ENCODE results near the gene DOK7. TPM values are rescaled to one million over a fixed set of nuclear protein-coding genes. Genes with fewer than 3 reads are reported as not detected.

DOK7 gene
- total and polyA plus RNA-seq, 12 donors = 30.3 to 89.7 (median 39.0) TPM

GRCh38 chr4:3441501-3442459, 21.3 kb upstream of the DOK7 start, which contains the start of gene HGFAC:
Gene HGFAC, plus strand, starts transcription at chr4:3441968. Its CDS starts 34 bp downstream, at chr4:3442002.
- Histone ChIP-seq H3K9me3 (no peaks in the 10 kb centered on the region), H3K27me3 (no peaks in the 10 kb centered on the region), H3K27ac (no peak within 1 kb of the TSS), H3K4me3 (no peak within 1 kb of the TSS), H3K4me1 (peaks cover 0 to 5% (median 0%) of the 10 kb centered on the region in 9 donors), H3K36me3 (no peaks in the 10 kb centered on the region)
- peak in 1 of 2 donors; percentile 10 for DNase-seq
- no peak for TF ChIP-seq CTCF (IDR thresholded peaks at IDR 0.05)
- no peak for ATAC-seq
- intact Hi-C loops (cut with DNase I) = loop anchor here in 8 of 10 donors (2.0 to 10.0 kb wide), 6 partner anchors 94 to 337 kb away; no protein-coding TSS in a partner anchor
- WGBS, 2 donors = 87 to 88% methylated on average over 27 of the region's 27 CpGs

GRCh38 chr4:3442460-3442958, 20.6 kb upstream of the DOK7 start:
- WGBS, 2 donors = 80 to 83% methylated on average over 14 of the region's 14 CpGs
- no peak for TF ChIP-seq CTCF (IDR thresholded peaks at IDR 0.05)
- no peaks in the 10 kb centered on the region for H3K36me3 ChIP-seq
- no peak overlapping the region for H3K4me3 ChIP-seq
- ATAC-seq (no peak), DNase-seq (no peak)
- no peaks in the 10 kb centered on the region for H3K27me3 ChIP-seq
- intact Hi-C loops (cut with DNase I) = loop anchor here in 8 of 10 donors (2.0 to 10.0 kb wide), 6 partner anchors 95 to 338 kb away; no protein-coding TSS in a partner anchor
- peaks cover 0 to 5% (median 0%) of the 10 kb centered on the region in 9 donors for H3K4me1 ChIP-seq
- H3K9me3 ChIP-seq = no peaks in the 10 kb centered on the region
- no peak overlapping the region for H3K27ac ChIP-seq

GRCh38 chr4:3442959-3443749, 20.0 kb upstream of the DOK7 start:
- Histone ChIP-seq H3K36me3 (no peaks in the 10 kb centered on the region), H3K4me1 (peaks cover 0 to 5% (median 0%) of the 10 kb centered on the region in 9 donors), H3K27me3 (no peaks in the 10 kb centered on the region), H3K27ac (no peak overlapping the region), H3K9me3 (no peaks in the 10 kb centered on the region), H3K4me3 (no peak overlapping the region)
- TF ChIP-seq CTCF (IDR thresholded peaks at IDR 0.05) = peak; percentile 94 to 100 (median 99)
- DNase-seq (peak in 1 of 2 donors; percentile 54), ATAC-seq (peak; percentile 51 to 73 (median 62))
- 48% methylated on average over 36 of the region's 36 CpGs for WGBS, 2 donors
- intact Hi-C loops (cut with DNase I) = loop anchor here (1.0 to 10.0 kb wide), 7 partner anchors 96 to 338 kb away; no protein-coding TSS in a partner anchor

Measured in heart right ventricle (tissue), 16 donors.